ENCODE measurements around the gene CETN3. TPM values are rescaled to one million over a fixed set of nuclear protein-coding genes. Genes with fewer than 3 reads are reported as not detected.

The CETN3 gene
- total and polyA plus RNA-seq, 2 of the 8 experiments (the other 6 are each of a cell fraction or from before 2014, with no cell fraction given) = 4.8 to 43.8 TPM

DNA sequence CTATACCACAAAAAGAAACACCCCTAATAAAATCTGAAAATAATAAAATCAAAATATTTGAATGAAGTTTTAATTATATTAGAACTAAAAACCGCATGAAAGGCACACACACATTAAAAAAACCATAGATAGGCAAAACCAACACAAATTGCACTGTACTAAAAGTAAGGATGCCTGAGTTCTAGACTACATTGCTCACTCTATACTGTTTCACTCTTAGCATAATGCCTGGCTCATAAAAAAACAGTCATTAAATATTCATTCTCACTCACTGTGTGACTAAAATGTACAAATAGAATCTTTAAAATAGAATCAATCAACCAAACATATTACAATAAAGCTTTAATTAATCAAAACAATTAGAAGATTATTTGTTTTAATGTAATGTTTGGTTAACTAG, 41.7 kb downstream of the CETN3 start (continued):
- TF ChIP-seq NRF1 (IDR thresholded peaks at IDR 0.05; ENCODE audit: low read depth, low read length) = no peak
- TF ChIP-seq SIRT6 (IDR thresholded peaks at IDR 0.05; ENCODE audit: low read length) = no peak

Measured in H1 (cell line).